ENCODE results near the gene SRRM1.
"Not testable (repeated sequence)": the region's sequence is repeated elsewhere in the genome, so short reads cannot be mapped to it uniquely, and the experiment has no call there.

SRRM1 gene

GRCh38 chr1:24696041-24696755 lies 53.1 kb downstream of the SRRM1 start:
- DNase-seq = no peak

- no peak for DNase-seq
Observed at GRCh38 chr1:24696756-24697330, 53.7 kb downstream of the SRRM1 start.

GRCh38 chr1:24697453-24698001 lies 54.4 kb downstream of the SRRM1 start:
- DNase-seq = not testable (repeated sequence)

DNA sequence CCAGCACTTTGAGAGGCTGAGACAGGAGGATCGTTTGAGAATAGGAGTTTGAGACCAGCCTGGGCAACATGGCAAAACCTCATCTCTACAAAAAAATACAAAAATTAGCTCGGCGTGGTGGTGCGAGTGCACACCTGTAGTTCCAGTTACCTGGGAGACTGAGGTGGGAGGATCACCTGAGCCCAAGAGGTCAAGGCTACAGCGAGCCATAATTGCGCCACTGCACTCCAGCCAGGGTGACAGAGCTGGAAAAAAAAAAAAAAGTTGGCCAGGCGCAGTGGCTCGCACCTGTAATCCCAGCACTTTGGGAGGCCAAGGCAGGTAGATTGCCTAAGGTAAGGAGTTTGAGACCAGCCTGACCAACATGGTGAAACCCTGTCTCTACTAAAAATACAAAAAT lies 55.2 kb downstream of the SRRM1 start:
- DNase-seq = not testable (repeated sequence)

- DNase-seq = no peak
Observed at GRCh38 chr1:24699628-24700027, 56.5 kb downstream of the SRRM1 start.

DNA sequence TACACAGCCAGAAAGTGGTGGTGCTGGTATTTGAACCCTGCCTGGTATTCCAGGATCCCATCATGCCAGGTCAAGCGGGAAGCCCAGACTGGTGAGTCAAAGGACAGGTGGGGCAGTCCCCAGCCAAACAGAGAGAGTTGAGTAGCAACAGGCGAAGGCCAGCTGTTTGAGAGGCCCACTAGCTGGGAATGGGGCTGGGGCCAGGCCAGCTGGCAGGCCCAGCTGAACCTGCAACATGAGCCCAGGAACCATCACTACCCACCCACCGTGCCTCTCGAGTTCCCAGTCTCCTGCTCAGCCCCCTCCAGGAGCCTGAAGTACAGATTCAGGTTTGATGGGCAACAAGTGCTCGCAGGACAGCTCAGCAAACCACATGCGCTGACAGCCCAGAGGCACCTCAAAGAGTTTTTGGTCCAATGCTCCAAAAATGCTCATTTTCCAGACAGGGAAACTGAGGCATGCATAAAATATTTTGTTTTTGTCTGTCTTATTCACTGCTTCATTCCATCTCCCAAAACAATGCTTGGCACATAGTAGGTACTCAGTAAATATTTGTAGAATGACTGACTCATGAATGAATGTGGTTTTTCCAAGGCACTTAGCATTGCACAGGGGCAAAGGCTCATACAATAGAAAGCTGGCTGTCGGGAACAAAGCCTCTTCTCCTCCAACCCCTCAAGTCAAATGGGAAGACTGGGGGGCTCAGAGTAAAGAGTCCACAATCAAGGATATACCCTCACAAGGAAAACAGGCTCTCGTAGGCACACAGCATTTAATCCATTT lies 59.6 kb downstream of the SRRM1 start:
- DNase-seq = no peak

GRCh38 chr1:24704411-24705259 lies 61.5 kb downstream of the SRRM1 start:
- no peak for DNase-seq

GRCh38 chr1:24705260-24706073 lies 62.4 kb downstream of the SRRM1 start:
- peak in 1 of 5 donors; percentile 60 for DNase-seq

GRCh38 chr1:24706074-24706389 lies 62.9 kb downstream of the SRRM1 start:
- DNase-seq = not testable (repeated sequence)

GRCh38 chr1:24707687-24708086 lies 64.6 kb downstream of the SRRM1 start:
- DNase-seq = no peak

GRCh38 chr1:24708938-24709337 lies 65.8 kb downstream of the SRRM1 start:
- no peak for DNase-seq

GRCh38 chr1:24709791-24710441 lies 66.8 kb downstream of the SRRM1 start:
- DNase-seq = peak in 1 of 5 donors; percentile 19

GRCh38 chr1:24711329-24711728 lies 68.2 kb downstream of the SRRM1 start:
- DNase-seq = no peak

DNA sequence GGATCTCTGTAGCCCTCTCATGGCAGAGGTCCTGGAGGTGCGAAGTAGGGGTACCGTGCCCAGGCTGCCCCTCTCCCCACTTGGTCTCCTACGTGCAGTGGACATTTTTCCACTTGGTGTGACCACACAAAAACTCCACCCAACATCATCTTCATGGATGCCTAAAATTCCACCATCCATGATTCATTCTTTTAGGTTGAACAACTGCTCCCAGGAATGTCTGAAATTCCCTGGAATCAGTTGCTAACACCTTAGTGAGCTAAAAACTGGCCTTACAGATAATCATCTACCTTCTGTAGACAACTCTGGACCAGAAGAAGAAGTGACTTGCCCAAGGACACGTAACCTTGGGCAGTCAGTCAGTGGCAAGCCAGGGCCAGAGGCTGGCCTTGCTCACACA lies 70.1 kb downstream of the SRRM1 start:
- DNase-seq = no peak

DNA sequence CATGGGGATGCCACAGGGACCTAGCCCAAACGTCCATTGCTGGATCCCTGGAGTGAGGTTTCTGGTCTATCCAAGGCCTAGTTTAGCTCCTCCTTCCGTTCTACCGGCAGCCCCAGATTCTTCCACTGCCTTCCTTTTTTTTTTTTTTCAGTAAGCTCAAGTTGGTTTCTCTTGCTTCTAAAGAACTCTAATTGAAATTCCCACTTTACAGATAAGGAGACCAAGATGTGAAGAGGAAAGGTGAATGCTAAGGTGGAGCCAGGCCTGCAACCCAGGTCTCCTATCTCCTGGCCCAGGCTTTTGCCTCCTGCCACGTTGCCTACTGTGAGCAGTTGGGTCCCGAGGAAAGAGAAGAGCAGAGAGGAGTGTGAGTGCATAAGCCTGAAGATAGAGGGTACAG lies 70.6 kb downstream of the SRRM1 start:
- no peak for DNase-seq

- DNase-seq = no peak
Observed at GRCh38 chr1:24714859-24715520, 71.9 kb downstream of the SRRM1 start.

- no peak for DNase-seq
Observed at GRCh38 chr1:24715658-24716057, 72.6 kb downstream of the SRRM1 start.

DNA sequence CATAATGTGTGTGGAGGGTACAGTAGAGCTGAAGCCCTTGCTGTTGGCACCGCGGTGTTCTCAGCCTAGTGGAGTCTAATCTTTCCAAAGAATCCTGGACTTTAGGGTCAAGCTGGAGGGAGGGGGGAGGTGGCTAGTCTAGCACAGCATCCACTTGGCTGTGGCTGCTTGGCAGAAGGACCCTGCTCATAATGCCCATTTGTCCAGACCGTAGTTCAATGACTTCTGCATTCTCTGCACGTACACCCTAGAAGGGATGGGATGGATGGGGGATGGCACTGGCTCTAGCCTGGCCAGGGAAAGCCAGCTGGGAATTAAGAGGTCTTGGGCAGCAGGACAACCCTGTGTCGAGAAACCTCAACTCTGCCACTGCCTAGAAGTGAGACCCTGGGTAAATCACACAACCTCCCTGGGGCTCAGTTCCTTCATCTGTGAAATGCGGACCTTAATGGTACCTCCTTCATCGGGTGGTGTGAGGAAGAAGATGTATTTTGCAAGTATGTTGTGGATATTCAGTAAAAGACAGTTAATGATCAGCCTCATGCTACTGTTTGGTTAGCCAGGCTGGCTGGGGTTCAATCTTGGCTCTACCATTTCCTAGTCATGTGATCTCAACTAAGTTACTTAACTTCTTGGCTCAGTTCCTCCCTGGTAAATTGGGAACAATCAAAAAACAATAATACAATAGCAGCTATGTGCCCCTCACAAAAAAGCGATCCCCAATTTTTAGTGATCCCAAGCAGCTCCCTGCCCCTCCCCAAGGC lies 75.0 kb downstream of the SRRM1 start:
- DNase-seq = no peak

DNA sequence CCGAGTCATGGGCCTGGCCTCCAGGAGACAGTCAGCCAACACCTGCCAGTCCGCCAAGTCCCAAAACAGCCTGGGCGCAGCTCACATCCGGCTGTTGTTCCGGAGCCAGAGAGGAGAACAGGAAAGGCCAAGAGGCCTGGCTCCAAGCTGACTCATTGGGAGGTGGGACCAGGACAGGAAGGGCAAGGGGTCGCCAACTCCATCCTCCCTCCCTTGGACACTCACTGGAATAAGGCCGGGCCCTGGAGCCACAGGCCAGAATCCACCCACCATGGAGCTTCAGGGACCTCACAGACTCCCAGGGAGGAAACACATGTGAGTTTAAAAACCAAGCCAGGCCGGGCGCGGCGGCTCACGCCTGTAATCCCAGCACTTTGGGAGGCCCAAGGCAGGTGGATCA lies 77.0 kb downstream of the SRRM1 start:
- DNase-seq = no peak

DNA sequence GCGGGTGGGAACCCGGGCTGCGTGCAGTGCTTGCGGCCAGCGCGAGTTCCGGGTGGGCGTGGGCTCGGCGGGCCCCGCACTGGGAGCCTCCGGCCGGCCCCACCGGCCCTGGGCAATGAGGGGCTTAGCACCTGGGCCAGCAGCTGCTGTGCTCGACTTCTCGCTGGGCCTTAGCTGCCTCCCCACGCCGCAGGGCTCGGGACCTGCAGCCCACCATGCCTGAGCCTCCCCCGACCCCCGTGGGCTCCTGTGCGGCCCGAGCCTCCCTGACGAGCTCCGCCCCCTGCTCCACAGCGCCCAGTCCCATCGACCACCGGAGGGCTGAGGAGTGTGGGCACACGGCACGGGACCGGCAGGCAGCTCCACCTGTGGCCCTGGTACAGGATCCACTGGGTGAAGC lies 78.4 kb downstream of the SRRM1 start:
- DNase-seq = no peak

Data from T-helper 1 cell (primary cell).